HG02678 (cell line): ENCODE measurements around the gene SYTL5.

Source experiments
- ATAC-seq: cut with Tn5 transposase; IDR thresholded peaks from one replicate; pipeline ENCODE4 v1.9.1; 2021; ENCODE audit warnings: mild to moderate bottlenecking, moderate library complexity; ENCODE audit not compliant: unreplicated experiment

Gene SYTL5

GRCh38 chrX:38127961-38128360 is 121.6 kb downstream of the SYTL5 start:
- no peak for ATAC-seq

- ATAC-seq = no peak
Measured at GRCh38 chrX:38129366-38129765, 123.0 kb downstream of the SYTL5 start.

DNA sequence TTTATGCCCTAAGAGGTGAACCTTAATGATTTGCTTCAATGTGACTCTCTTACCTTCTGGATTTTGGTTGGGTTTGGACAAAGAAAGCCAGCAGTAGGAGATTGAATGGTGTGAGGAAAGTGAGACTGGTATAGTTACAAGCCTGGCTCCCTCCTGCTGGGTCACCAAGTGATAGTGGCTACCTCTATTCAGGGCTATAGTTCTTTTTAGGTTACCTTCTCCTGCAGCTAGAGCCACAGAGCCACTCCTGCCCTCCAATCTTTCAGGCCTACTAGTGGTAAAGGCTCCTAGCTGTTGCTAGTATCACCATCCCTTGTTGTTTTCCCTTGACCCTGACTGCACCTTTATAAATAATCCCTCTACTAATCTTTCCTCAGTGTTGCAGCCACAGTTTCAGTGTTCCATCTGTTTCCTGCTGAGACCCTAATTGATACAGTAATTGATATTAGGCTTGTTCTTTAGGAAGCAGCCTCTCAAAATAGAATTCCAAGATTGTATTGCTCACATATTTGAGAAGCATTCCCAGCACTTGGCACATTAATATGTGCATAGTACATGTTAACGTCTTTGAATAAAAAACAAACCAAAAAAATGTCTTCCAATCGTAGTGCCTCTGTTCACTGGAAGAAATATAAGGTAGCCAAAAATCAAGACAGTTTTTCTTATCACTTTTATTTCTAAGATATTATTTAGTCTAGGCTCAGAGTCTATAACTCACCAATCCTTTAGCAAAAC is 132.0 kb downstream of the SYTL5 start:
- ATAC-seq = no peak

GRCh38 chrX:38138900-38139299 is 132.5 kb downstream of the SYTL5 start:
- ATAC-seq = no peak

DNA sequence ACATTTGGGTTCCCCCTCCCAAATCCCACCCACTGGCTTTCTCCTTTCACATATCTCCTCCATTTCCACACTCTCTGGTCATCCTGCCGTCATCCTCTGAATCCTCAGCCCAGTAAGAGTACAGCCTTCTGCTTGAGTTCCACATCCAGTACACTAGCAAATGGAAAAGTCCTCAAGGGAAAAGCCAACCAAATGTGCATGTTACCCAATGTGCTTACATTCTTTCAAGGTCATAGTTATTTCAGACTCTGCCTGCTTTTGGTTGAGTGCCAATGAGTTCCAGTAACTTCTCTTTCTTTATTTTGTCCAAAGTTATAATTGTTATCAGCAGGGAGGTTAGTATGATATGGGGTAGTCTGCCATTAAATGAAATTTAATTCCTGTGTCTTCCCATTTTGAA is 136.3 kb downstream of the SYTL5 start:
- no peak for ATAC-seq

DNA sequence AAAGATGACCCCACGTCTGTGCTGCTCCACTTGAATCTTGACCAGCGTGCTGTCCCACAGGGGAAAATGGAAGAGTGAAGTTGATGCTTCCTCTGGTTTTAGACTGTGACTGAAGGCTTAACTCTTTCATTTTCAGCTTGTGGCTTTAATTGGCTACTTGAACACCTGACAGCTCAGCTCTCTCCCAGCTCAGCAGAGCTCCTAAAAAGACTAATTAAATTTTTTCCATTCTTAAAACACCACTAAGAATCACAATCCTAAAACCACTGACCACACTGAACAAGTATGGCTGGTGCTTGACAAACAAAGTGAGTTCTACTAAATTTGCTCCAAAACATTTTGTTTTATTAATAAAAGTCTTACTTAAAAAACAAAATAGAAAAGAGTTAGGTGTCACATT is 142.7 kb downstream of the SYTL5 start:
- ATAC-seq = no peak

- no peak for ATAC-seq
Measured at GRCh38 chrX:38150993-38151392, 144.6 kb downstream of the SYTL5 start.

GRCh38 chrX:38151441-38151840 is 145.1 kb downstream of the SYTL5 start:
- no peak for ATAC-seq

- no peak for ATAC-seq
Measured at GRCh38 chrX:38154340-38154739, 148.0 kb downstream of the SYTL5 start.

DNA sequence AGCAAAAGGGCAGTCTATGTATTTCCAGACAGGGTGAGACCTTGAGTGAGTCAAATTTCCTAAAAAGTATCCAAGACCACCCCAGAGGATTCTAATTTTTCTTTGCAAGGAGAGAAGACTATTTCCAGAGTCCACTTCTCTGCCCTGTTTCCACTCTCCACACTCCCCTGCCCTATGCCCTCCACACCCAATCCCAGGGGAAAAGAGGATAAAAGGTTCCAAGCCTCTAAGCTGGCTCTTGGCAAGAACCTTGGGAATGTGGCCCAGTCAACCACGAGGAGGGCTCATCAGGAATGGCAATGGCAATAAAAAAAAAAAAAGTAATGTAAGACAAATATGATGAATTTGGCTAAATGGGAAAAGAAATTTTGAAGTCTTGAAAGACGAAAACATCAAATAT is 148.5 kb downstream of the SYTL5 start:
- no peak for ATAC-seq

GRCh38 chrX:38156838-38157237 is 150.5 kb downstream of the SYTL5 start:
- ATAC-seq = no peak

- ATAC-seq = no peak
Measured at GRCh38 chrX:38163193-38163592, 156.8 kb downstream of the SYTL5 start.

DNA sequence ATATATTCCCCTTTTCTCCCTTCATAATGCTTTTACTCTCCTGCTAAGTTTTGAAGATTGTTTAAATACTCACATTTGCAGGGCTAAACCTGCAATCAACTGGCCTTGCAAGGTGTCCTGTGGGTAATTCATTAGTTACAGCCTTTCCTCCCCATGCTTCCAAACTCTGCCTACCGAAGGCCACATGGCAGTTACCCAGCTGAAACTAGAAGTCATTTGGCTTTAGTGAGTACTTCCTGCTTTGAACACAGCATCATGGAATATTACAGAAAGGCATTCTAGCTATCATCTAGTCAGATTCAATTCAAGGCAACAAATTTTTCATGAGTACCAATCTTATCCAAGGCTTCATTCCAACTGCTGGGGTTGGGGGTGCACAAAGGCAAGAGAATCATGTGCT is 158.7 kb downstream of the SYTL5 start:
- ATAC-seq = no peak

- ATAC-seq = no peak
Measured at GRCh38 chrX:38166478-38167083, 160.2 kb downstream of the SYTL5 start.

DNA sequence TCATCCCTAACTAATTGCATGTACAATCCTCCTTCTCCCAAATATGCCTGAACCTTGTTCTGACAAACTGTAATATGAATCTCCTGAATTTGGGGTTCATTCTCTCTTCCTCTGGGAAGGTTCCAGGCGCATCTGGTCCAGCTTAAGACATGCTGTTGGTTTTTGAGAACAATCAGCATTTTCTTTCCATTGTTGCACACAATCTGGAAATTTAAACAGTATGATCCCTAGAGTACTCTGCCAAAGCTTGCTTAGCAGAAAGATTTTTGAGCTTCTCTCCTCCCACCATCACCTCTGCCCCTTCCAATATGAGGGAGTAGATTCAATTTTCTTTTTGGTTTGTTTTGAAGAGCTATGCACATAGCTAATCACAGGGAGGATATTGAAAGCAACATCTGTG is 164.2 kb downstream of the SYTL5 start:
- no peak for ATAC-seq

- no peak for ATAC-seq
Measured at GRCh38 chrX:38172596-38172995, 166.2 kb downstream of the SYTL5 start.

- ATAC-seq = no peak
Measured at GRCh38 chrX:38175139-38175538, 168.8 kb downstream of the SYTL5 start.

DNA sequence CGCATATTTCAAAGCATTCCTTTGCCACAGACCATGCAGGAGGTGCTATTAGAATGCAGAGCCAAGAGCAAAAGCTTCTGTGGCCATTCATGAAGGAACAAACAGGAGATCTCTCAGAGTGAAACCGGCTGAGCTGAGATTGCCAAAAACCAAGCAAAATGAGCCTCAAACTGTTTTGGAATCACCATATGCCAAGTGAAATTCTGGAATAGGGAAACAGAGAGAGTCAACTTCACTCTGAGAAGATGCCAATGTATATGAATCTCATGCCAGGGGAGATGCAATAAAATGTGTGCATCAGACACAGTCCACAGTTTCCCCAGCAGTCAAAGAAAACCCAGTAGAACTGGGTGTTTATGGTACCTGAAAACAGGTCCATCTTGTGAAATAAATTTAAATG is 172.0 kb downstream of the SYTL5 start:
- no peak for ATAC-seq
